ENCODE data around the gene C20orf141.

C20orf141 gene

GRCh38 chr20:2820084-2820895 lies 5.5 kb downstream of the C20orf141 start:
- no peak overlapping the region for H4K12ac ChIP-seq (ENCODE audit: low read depth, low read length)
- peak overlapping the region; percentile 34 for H4K8ac ChIP-seq (ENCODE audit: low read depth, low read length)
- H2AFZ ChIP-seq (ENCODE audit: insufficient read depth, low read length, poor library complexity) = peak overlapping the region; percentile 33
- peak overlapping the region; percentile 19 for H3K9ac ChIP-seq (ENCODE audit: low read length)
- H3K23ac ChIP-seq (ENCODE audit: low read length) = no peak overlapping the region
- peak overlapping the region; percentile 82 for H2BK120ac ChIP-seq (ENCODE audit: insufficient read depth, low read length, poor library complexity)
- H3K4ac ChIP-seq (ENCODE audit: low read depth, low read length) = peak overlapping the region; percentile 30
- H3K27ac ChIP-seq (ENCODE audit: low read depth, low read length) = peak overlapping the region; percentile 82
- H4K91ac ChIP-seq (ENCODE audit: low read depth, low read length) = peak overlapping the region; percentile 82
- WGBS (ENCODE audit: extremely low coverage, insufficient coverage, insufficient read length) = no CpG with 5 or more reads among the region's 32 CpGs
- no peak overlapping the region for H2AK5ac ChIP-seq (ENCODE audit: low read length)
- peak overlapping the region; percentile 52 for H3K4me2 ChIP-seq (ENCODE audit: low read length)
- peak overlapping the region; percentile 58 for H2BK12ac ChIP-seq (ENCODE audit: low read length)
- no peaks in the 10 kb centered on the region for H3K36me3 ChIP-seq (ENCODE audit: control insufficient read depth in 1 of 2, insufficient read depth in 2 of 2, low read length in 2 of 2)
- H3K4me1 ChIP-seq (ENCODE audit: control insufficient read depth in 1 of 2, insufficient read depth in 2 of 2, low read length in 2 of 2) = peaks cover 10 to 18% of the 10 kb centered on the region in 2 experiments
- peaks cover 10% of the 10 kb centered on the region for H3K79me1 ChIP-seq (ENCODE audit: low read length)
- peak overlapping the region; percentile 54 for H3K14ac ChIP-seq (ENCODE audit: low read length)
- no peaks in the 10 kb centered on the region for H3K27me3 ChIP-seq (ENCODE audit: insufficient read depth, low read length)
- H3K9me3 ChIP-seq (ENCODE audit: insufficient read depth, low read depth, low read length) = no peaks in the 10 kb centered on the region
- H2BK5ac ChIP-seq (ENCODE audit: low read depth, low read length, poor library complexity) = peak overlapping the region; percentile 34
- no peak overlapping the region for H3K4me3 ChIP-seq (ENCODE audit: low read depth, low read length)
- H3K18ac ChIP-seq (ENCODE audit: low read length) = peak overlapping the region; percentile 32
- H3K79me2 ChIP-seq (ENCODE audit: control insufficient read depth, insufficient read depth, low read length, poor library complexity) = peaks cover 3% of the 10 kb centered on the region
- DNase-seq = peak in 1 of 2 donors; percentile 50

DNA sequence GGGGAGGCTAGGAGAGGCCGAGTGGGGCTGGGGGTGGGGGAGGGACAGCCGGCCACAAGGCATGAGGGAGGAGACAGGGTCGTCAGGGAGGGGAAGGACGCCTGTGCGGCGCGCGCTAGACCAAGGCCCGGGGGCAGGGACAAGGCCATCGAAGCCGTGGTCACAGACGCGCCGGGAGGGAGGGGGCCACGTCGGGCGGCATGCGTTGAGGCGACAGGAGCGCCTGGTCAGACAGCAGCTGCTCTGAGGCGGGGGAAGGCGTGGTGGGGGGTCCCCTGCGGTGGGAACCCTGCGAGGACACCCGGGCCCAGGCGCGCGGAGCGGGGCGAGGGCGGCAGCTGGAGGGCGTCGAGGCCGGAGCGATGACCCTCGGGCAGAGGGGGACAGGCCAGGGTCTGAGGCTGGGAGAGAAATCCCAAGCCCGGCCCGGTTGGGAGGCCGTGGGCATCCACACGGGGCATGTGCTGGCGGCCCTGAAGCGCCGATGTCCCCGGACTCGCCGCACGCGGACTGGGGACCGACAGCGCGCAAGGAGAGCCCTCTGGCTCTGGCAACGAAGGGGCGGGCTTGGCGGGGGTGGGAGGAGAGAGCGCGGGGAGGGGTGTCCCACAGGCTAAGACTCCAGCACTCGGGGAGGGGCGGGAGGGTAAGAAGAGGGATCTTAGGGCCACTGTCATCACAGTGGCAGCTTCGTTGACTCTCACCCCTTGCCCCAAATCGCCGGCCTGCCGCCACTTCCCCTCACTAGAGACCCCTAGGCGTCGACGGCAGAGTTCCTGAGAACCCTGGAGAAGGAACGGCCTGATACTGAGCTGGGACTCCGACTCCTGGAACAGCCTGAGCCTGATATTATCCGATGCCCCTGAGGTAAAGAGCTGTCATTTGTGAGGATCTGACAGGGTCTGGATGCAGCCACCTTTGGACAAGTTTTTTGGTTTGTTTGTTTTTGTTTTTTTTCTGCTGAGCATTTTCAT lies 6.4 kb downstream of the C20orf141 start:
- Histone ChIP-seq H2BK120ac (ENCODE audit: insufficient read depth, low read length, poor library complexity) (peak overlapping the region; percentile 82), H4K12ac (ENCODE audit: low read depth, low read length) (peak overlapping the region; percentile 56), H2AFZ (ENCODE audit: insufficient read depth, low read length, poor library complexity) (peak overlapping the region; percentile 33), H3K18ac (ENCODE audit: low read length) (peak overlapping the region; percentile 35), H3K36me3 (ENCODE audit: control insufficient read depth in 1 of 2, insufficient read depth in 2 of 2, low read length in 2 of 2) (no peaks in the 10 kb centered on the region), H3K79me1 (ENCODE audit: low read length) (peaks cover 10% of the 10 kb centered on the region), H3K9ac (ENCODE audit: low read length) (no peak overlapping the region), H3K14ac (ENCODE audit: low read length) (peak overlapping the region; percentile 65), H2BK5ac (ENCODE audit: low read depth, low read length, poor library complexity) (peak overlapping the region; percentile 34), H3K4me1 (ENCODE audit: control insufficient read depth in 1 of 2, insufficient read depth in 2 of 2, low read length in 2 of 2) (peaks cover 10 to 17% of the 10 kb centered on the region in 2 experiments), H2BK12ac (ENCODE audit: low read length) (peak overlapping the region; percentile 58), H3K27ac (ENCODE audit: low read depth, low read length) (peak overlapping the region; percentile 82), H4K8ac (ENCODE audit: low read depth, low read length) (peak overlapping the region; percentile 34), H3K79me2 (ENCODE audit: control insufficient read depth, insufficient read depth, low read length, poor library complexity) (peaks cover 3% of the 10 kb centered on the region), H4K91ac (ENCODE audit: low read depth, low read length) (peak overlapping the region; percentile 82), H3K4me2 (ENCODE audit: low read length) (peak overlapping the region; percentile 52), H2AK5ac (ENCODE audit: low read length) (peak overlapping the region; percentile 23), H3K4ac (ENCODE audit: low read depth, low read length) (no peak overlapping the region), H3K9me3 (ENCODE audit: insufficient read depth, low read depth, low read length) (no peaks in the 10 kb centered on the region), H3K4me3 (ENCODE audit: low read depth, low read length) (no peak overlapping the region), H3K23ac (ENCODE audit: low read length) (no peak overlapping the region), H3K27me3 (ENCODE audit: insufficient read depth, low read length) (no peaks in the 10 kb centered on the region)
- no CpG with 5 or more reads among the region's 68 CpGs for WGBS (ENCODE audit: extremely low coverage, insufficient coverage, insufficient read length)
- DNase-seq = peak in 1 of 2 donors; percentile 22

GRCh38 chr20:2822073-2822472 lies 7.3 kb downstream of the C20orf141 start:
- Histone ChIP-seq H3K79me1 (ENCODE audit: low read length) (peaks cover 10% of the 10 kb centered on the region), H3K4me2 (ENCODE audit: low read length) (no peak overlapping the region), H3K23ac (ENCODE audit: low read length) (no peak overlapping the region), H3K79me2 (ENCODE audit: control insufficient read depth, insufficient read depth, low read length, poor library complexity) (peaks cover 3% of the 10 kb centered on the region), H3K18ac (ENCODE audit: low read length) (no peak overlapping the region), H2BK5ac (ENCODE audit: low read depth, low read length, poor library complexity) (no peak overlapping the region), H3K27me3 (ENCODE audit: insufficient read depth, low read length) (no peaks in the 10 kb centered on the region), H2AK5ac (ENCODE audit: low read length) (no peak overlapping the region), H3K9me3 (ENCODE audit: insufficient read depth, low read depth, low read length) (no peaks in the 10 kb centered on the region), H2AFZ (ENCODE audit: insufficient read depth, low read length, poor library complexity) (no peak overlapping the region), H3K14ac (ENCODE audit: low read length) (no peak overlapping the region), H3K36me3 (ENCODE audit: control insufficient read depth in 1 of 2, insufficient read depth in 2 of 2, low read length in 2 of 2) (no peaks in the 10 kb centered on the region), H3K4me3 (ENCODE audit: low read depth, low read length) (no peak overlapping the region), H2BK120ac (ENCODE audit: insufficient read depth, low read length, poor library complexity) (no peak overlapping the region), H3K4ac (ENCODE audit: low read depth, low read length) (no peak overlapping the region), H3K27ac (ENCODE audit: low read depth, low read length) (no peak overlapping the region), H3K4me1 (ENCODE audit: control insufficient read depth in 1 of 2, insufficient read depth in 2 of 2, low read length in 2 of 2) (peaks cover 10 to 17% of the 10 kb centered on the region in 2 experiments), H4K12ac (ENCODE audit: low read depth, low read length) (no peak overlapping the region), H3K9ac (ENCODE audit: low read length) (no peak overlapping the region), H4K91ac (ENCODE audit: low read depth, low read length) (no peak overlapping the region), H4K8ac (ENCODE audit: low read depth, low read length) (no peak overlapping the region), H2BK12ac (ENCODE audit: low read length) (no peak overlapping the region)
- DNase-seq = no peak
- WGBS (ENCODE audit: extremely low coverage, insufficient coverage, insufficient read length) = no CpG with 5 or more reads among the region's 5 CpGs

DNA sequence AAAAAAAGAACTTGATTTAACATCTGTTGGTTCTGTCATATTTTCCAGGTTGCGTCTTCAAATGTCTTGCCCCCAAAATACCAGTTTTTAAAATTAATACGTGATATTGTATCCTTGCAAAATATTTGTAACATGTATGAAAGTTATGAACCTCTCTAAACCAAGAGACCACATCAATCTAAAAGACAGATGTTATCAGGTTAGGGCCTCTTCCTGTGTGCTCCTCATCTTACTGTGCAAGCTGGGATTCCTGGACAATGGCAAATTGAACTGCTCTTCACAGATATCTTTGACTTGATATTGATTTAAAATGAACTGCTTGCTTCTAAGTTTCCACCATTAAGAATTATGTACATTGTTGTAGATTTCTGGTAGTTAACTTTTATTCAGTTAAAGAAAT lies 11.0 kb downstream of the C20orf141 start:
- no peak overlapping the region for H3K14ac ChIP-seq (ENCODE audit: low read length)
- no peak overlapping the region for H3K4ac ChIP-seq (ENCODE audit: low read depth, low read length)
- no peak overlapping the region for H4K8ac ChIP-seq (ENCODE audit: low read depth, low read length)
- H3K4me2 ChIP-seq (ENCODE audit: low read length) = no peak overlapping the region
- no peak overlapping the region for H2BK120ac ChIP-seq (ENCODE audit: insufficient read depth, low read length, poor library complexity)
- H2BK5ac ChIP-seq (ENCODE audit: low read depth, low read length, poor library complexity) = no peak overlapping the region
- H2BK12ac ChIP-seq (ENCODE audit: low read length) = no peak overlapping the region
- H3K23ac ChIP-seq (ENCODE audit: low read length) = no peak overlapping the region
- H4K91ac ChIP-seq (ENCODE audit: low read depth, low read length) = no peak overlapping the region
- no peak for DNase-seq
- H3K4me1 ChIP-seq (ENCODE audit: control insufficient read depth in 1 of 2, insufficient read depth in 2 of 2, low read length in 2 of 2) = peaks cover 5 to 7% of the 10 kb centered on the region in 2 experiments
- H3K79me2 ChIP-seq (ENCODE audit: control insufficient read depth, insufficient read depth, low read length, poor library complexity) = no peaks in the 10 kb centered on the region
- H3K4me3 ChIP-seq (ENCODE audit: low read depth, low read length) = no peak overlapping the region
- WGBS (ENCODE audit: extremely low coverage, insufficient coverage, insufficient read length) = no CpG with 5 or more reads among the region's 2 CpGs
- H2AFZ ChIP-seq (ENCODE audit: insufficient read depth, low read length, poor library complexity) = no peak overlapping the region
- H3K27me3 ChIP-seq (ENCODE audit: insufficient read depth, low read length) = no peaks in the 10 kb centered on the region
- H3K9me3 ChIP-seq (ENCODE audit: insufficient read depth, low read depth, low read length) = no peaks in the 10 kb centered on the region
- H3K36me3 ChIP-seq (ENCODE audit: control insufficient read depth in 1 of 2, insufficient read depth in 2 of 2, low read length in 2 of 2) = no peaks in the 10 kb centered on the region
- H3K9ac ChIP-seq (ENCODE audit: low read length) = no peak overlapping the region
- no peak overlapping the region for H2AK5ac ChIP-seq (ENCODE audit: low read length)
- no peak overlapping the region for H4K12ac ChIP-seq (ENCODE audit: low read depth, low read length)
- no peak overlapping the region for H3K27ac ChIP-seq (ENCODE audit: low read depth, low read length)
- peaks cover 5% of the 10 kb centered on the region for H3K79me1 ChIP-seq (ENCODE audit: low read length)
- no peak overlapping the region for H3K18ac ChIP-seq (ENCODE audit: low read length)

Measured in trophoblast cell (in vitro differentiated cells and primary cell).